Prostate gland (tissue), 2 donors: ENCODE results near the gene SPDL1. TPM values are rescaled to one million over a fixed set of nuclear protein-coding genes. Genes with fewer than 3 reads are reported as not detected.

Experiments used
- DNase-seq: peaks from one replicate; pipeline ENCODE4 v3.0.0-alpha.2; 2019; ENCODE audit warnings: low spot score
- H3K27ac ChIP-seq, 2 donors: fragments of 200-600 bp; sonication (generic); 2 replicates each; pipeline ENCODE4 v1.5.1; 2017 to 2019
- H3K27me3 ChIP-seq: fragments of 200-600 bp; sonication (generic); replicated peaks from 2 replicates; pipeline ENCODE4 v1.5.1; 2019; ENCODE audit not compliant: insufficient read depth
- H3K36me3 ChIP-seq, 2 donors: fragments of 200-600 bp; sonication (generic); 1 replicate in 1 of 2; 2 replicates in 1 of 2; pipeline versions ENCODE4 v1.5.1 to v1.8.1; 2017 to 2019
- H3K4me1 ChIP-seq: fragments of 200-600 bp; sonication (generic); replicated peaks from 2 replicates; pipeline ENCODE4 v1.5.1; 2019
- H3K4me3 ChIP-seq, 2 donors: fragments of 200-600 bp; sonication (generic); 2 replicates each; pipeline ENCODE4 v1.5.1; 2017 to 2019
- H3K9me3 ChIP-seq: fragments of 200-600 bp; sonication (generic); 2 replicates; pipeline ENCODE4 v1.5.1; 2017
- POLR2A ChIP-seq: fragments of 450-650 bp; IDR thresholded peaks from one replicate; pipeline ENCODE4 v1.6.1; 2016; ENCODE audit warnings: antibody characterized with exemption, mild to moderate bottlenecking
- POLR2AphosphoS5 ChIP-seq: sonication (generic); formaldehyde crosslinking; IDR thresholded peaks from one replicate; pipeline ENCODE4 v1.6.1; 2017; ENCODE audit warnings: antibody characterized with exemption
- WGBS: methylation state at CpG from one replicate; pipeline ENCODE4 v1.1.5; 2018; 5-methylcytosine and 5-hydroxymethylcytosine counted together
- intact Hi-C: fragments of 100-400 bp; cut with DNase I; formaldehyde crosslinking; loops from one replicate; pipeline ENCODE4 v1.14.2; 2022
- total RNA-seq, 2 donors: library from RNA; depleted of rRNA; stranded (reverse); fragments of >200 nt; gene quantifications; one replicate each; pipeline ENCODE4 v1.1.0, GENCODE V29; 2016
- TF ChIP-seq, protein P1 (sequence below), 4 experiments: fragments of 200-600 bp in 2 of 4; fragments of 450-650 bp in 2 of 4; sonication (generic) in 2 of 4; IDR thresholded peaks; 1 replicate in 3 of 4; 2 replicates in 1 of 4; pipeline ENCODE4 v1.5.1; 2016 to 2019; ENCODE audit warnings: antibody characterized with exemption in 4 of 4, mild to moderate bottlenecking in 2 of 4, moderate library complexity in 2 of 4

The SPDL1 gene
- total RNA-seq, 2 donors from 2014 or later = 9.0 to 12.6 TPM

DNA sequence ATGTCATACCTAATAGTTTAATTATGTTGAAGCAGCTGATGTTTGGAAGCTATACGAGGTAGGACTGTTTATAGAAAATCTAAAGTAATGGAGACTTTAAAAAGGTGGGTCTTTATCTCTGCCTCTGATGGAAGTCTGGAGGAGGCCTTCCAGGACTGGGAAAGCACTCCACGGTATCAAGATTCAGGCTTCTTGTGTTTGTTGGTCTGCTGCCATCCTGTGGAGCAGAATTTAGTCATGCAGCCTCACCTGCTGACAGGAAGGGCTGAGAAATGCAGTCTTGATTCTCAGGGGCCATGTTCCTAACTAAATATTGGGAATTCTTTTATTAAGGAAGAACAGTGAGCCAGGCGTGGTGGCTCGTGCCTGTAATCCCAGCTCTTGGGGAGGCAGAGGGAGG, 15.9 kb downstream of the SPDL1 start:
- WGBS = 86% methylated on average over 4 of the region's 4 CpGs
- intact Hi-C loops = no loop called here
- H3K9me3 ChIP-seq = no peaks in the 10 kb centered on the region
- no peaks in the 10 kb centered on the region for H3K27me3 ChIP-seq
- no peak overlapping the region for H3K4me3 ChIP-seq
- TF ChIP-seq, protein P1, sequence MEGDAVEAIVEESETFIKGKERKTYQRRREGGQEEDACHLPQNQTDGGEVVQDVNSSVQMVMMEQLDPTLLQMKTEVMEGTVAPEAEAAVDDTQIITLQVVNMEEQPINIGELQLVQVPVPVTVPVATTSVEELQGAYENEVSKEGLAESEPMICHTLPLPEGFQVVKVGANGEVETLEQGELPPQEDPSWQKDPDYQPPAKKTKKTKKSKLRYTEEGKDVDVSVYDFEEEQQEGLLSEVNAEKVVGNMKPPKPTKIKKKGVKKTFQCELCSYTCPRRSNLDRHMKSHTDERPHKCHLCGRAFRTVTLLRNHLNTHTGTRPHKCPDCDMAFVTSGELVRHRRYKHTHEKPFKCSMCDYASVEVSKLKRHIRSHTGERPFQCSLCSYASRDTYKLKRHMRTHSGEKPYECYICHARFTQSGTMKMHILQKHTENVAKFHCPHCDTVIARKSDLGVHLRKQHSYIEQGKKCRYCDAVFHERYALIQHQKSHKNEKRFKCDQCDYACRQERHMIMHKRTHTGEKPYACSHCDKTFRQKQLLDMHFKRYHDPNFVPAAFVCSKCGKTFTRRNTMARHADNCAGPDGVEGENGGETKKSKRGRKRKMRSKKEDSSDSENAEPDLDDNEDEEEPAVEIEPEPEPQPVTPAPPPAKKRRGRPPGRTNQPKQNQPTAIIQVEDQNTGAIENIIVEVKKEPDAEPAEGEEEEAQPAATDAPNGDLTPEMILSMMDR (IDR thresholded peaks at IDR 0.05) = no peak
- TF ChIP-seq POLR2AphosphoS5 (no peak), POLR2A (no peak)
- no peak overlapping the region for H3K27ac ChIP-seq
- DNase-seq = no peak
- no peaks in the 10 kb centered on the region for H3K36me3 ChIP-seq
- H3K4me1 ChIP-seq = no peaks in the 10 kb centered on the region

GRCh38 chr5:169602535-169602934, 19.0 kb downstream of the SPDL1 start:
- no peaks in the 10 kb centered on the region for H3K27me3 ChIP-seq
- TF ChIP-seq, protein P1 (IDR thresholded peaks at IDR 0.05) = no peak
- no peak for TF ChIP-seq POLR2AphosphoS5
- no peak for TF ChIP-seq POLR2A
- intact Hi-C loops = no loop called here
- no peak for DNase-seq
- H3K4me1 ChIP-seq = no peaks in the 10 kb centered on the region
- H3K27ac ChIP-seq = no peak overlapping the region
- H3K9me3 ChIP-seq = no peaks in the 10 kb centered on the region
- no peak overlapping the region for H3K4me3 ChIP-seq
- H3K36me3 ChIP-seq = no peaks in the 10 kb centered on the region

DNA sequence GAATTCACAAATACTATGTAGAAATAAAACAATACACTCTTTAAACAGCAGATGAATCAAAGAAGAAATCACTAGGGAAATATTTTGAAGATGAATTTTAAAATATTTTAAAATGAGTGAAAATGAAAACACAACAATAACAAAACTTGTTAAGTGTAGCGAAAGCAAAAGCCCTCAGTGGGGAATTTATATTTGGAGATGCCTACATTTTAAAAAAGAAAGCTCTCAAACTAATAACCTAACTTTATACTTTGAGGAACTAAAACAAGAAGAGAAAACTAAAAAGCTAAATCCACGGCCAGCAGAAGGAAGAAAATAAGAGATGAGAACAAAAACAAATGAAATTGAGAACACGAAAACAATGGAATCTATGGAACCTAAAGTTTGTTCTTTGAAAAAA, 22.7 kb downstream of the SPDL1 start:
- H3K36me3 ChIP-seq = no peaks in the 10 kb centered on the region
- intact Hi-C loops = no loop called here
- no peaks in the 10 kb centered on the region for H3K4me1 ChIP-seq
- H3K9me3 ChIP-seq = no peaks in the 10 kb centered on the region
- no peak for TF ChIP-seq POLR2A
- TF ChIP-seq, protein P1 (IDR thresholded peaks at IDR 0.05) = no peak
- no peak for TF ChIP-seq POLR2AphosphoS5
- 89% methylated on average over 3 of the region's 3 CpGs for WGBS
- no peak overlapping the region for H3K27ac ChIP-seq
- no peak for DNase-seq
- no peak overlapping the region for H3K4me3 ChIP-seq
- no peaks in the 10 kb centered on the region for H3K27me3 ChIP-seq

- intact Hi-C loops = no loop called here
- 80% methylated on average over 2 of the region's 2 CpGs for WGBS
- no peaks in the 10 kb centered on the region for H3K36me3 ChIP-seq
- no peaks in the 10 kb centered on the region for H3K4me1 ChIP-seq
- no peak for DNase-seq
- no peaks in the 10 kb centered on the region for H3K27me3 ChIP-seq
- H3K4me3 ChIP-seq = no peak overlapping the region
- H3K9me3 ChIP-seq = no peaks in the 10 kb centered on the region
- no peak overlapping the region for H3K27ac ChIP-seq
- no peak for TF ChIP-seq POLR2A
- TF ChIP-seq, protein P1 (IDR thresholded peaks at IDR 0.05) = no peak
- TF ChIP-seq POLR2AphosphoS5 = no peak
Observed at GRCh38 chr5:169607882-169608281, 24.3 kb downstream of the SPDL1 start.

DNA sequence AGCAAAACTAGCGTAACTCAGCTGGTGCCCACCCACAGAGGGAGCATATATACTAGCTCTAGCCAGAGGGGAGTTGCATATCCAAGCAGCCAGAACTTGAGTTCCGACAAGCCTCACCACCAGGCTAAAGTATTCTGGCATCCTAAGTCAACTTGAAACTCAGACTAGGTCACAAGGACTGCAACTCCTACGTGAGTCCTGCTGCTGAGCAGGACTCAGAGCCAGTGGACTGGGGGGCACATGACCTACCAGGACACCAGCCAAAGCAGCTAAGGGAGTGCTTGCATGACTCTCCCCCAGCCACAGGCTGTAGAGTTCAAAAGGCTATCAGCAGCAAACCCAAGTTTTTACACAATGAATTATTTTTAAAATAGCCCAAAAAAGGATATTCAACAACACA, 26.1 kb downstream of the SPDL1 start:
- H3K27me3 ChIP-seq = no peaks in the 10 kb centered on the region
- DNase-seq = no peak
- 64% methylated on average over 3 of the region's 3 CpGs for WGBS
- H3K4me3 ChIP-seq = no peak overlapping the region
- H3K36me3 ChIP-seq = no peaks in the 10 kb centered on the region
- no peaks in the 10 kb centered on the region for H3K9me3 ChIP-seq
- H3K27ac ChIP-seq = no peak overlapping the region
- H3K4me1 ChIP-seq = no peaks in the 10 kb centered on the region
- TF ChIP-seq POLR2AphosphoS5 (no peak), POLR2A (no peak)
- TF ChIP-seq, protein P1 (IDR thresholded peaks at IDR 0.05) = no peak
- intact Hi-C loops = no loop called here
